ENCODE results near the gene NUDT13. TPM values are rescaled to one million over a fixed set of nuclear protein-coding genes. Genes with fewer than 3 reads are reported as not detected.

NUDT13 gene
- total and polyA plus RNA-seq, 2 of the 4 experiments (the other 2 are of a cell fraction) = 0.90 to 1.7 TPM

GRCh38 chr10:73159038-73159648, 48.9 kb downstream of the NUDT13 start:
- Histone ChIP-seq H2AK9ac (replicated peaks; ENCODE audit: low read depth, low read length, poor library complexity) (no peak overlapping the region), H3K79me1 (ENCODE audit: low read depth in 1 of 2, low read length in 2 of 2) (peaks cover 18 to 25% of the 10 kb centered on the region in 2 experiments), H2AK5ac (ENCODE audit: low read depth, low read length) (no peak overlapping the region), H4K20me1 (ENCODE audit: insufficient read depth, low read length) (peaks cover 10% of the 10 kb centered on the region; the same call in 1 of the 2 replicates), H3K4me2 (ENCODE audit: low read depth, low read length) (no peak overlapping the region), H2BK5ac (ENCODE audit: low read depth, low read length, poor library complexity, severe bottlenecking) (no peak overlapping the region), H3K4ac (ENCODE audit: low read depth, low read length) (no peak overlapping the region), H2BK15ac (ENCODE audit: low read depth, low read length) (no peak overlapping the region), H2AFZ (replicated peaks; ENCODE audit: low read length, poor library complexity) (no peak overlapping the region), H3K18ac (ENCODE audit: low read depth, low read length) (no peak overlapping the region), H4K5ac (ENCODE audit: low read depth, low read length) (no peak overlapping the region), H3K27me3 (ENCODE audit: control insufficient read depth, insufficient read depth, low read length) (no peaks in the 10 kb centered on the region), H3K56ac (ENCODE audit: extremely low read depth, insufficient read depth, low read length) (no peak overlapping the region), H3K23ac (ENCODE audit: low read depth, low read length) (no peak overlapping the region), H2BK20ac (ENCODE audit: low read depth, low read length) (no peak overlapping the region), H4K91ac (ENCODE audit: insufficient read depth, low read depth, low read length) (no peak overlapping the region), H3K27ac (ENCODE audit: insufficient read depth, low read length) (no peak overlapping the region), H3K4me1 (ENCODE audit: control insufficient read depth, insufficient read depth, low read length) (no peaks in the 10 kb centered on the region), H3K4me3 (ENCODE audit: insufficient read depth, low read depth, low read length) (no peak overlapping the region), H3K36me3 (ENCODE audit: control insufficient read depth, insufficient read depth, low read length) (peaks cover 21% of the 10 kb centered on the region), H3K9ac (ENCODE audit: low read depth, low read length) (no peak overlapping the region), H2BK120ac (ENCODE audit: low read depth, low read length) (no peak overlapping the region), H3K9me1 (ENCODE audit: insufficient read depth, low read length) (no peaks in the 10 kb centered on the region), H3K14ac (replicated peaks; ENCODE audit: low read depth, low read length) (no peak overlapping the region), H3K9me3 (ENCODE audit: control insufficient read depth, insufficient read depth, low read length) (no peaks in the 10 kb centered on the region), H4K8ac (ENCODE audit: low read depth in 2 of 2, low read length in 2 of 2) (no peak overlapping the region)
- DNase-seq = peak; percentile 55
- CTCF ChIA-PET = interaction anchor here (0.6 to 1.5 kb wide), 6 partner anchors 9 to 272 kb away, joined by 3 to 11 read pairs (median 3); partner anchors contain the start of genes ECD, FAM149B1 and NUDT13
- POLR2A ChIA-PET (ENCODE audit: unreplicated experiment) = no interaction called here
- TF ChIP-seq FOS (IDR thresholded peaks at IDR 0.05; ENCODE audit: low read depth, low read length) = no peak
- TF ChIP-seq RAD21 (IDR thresholded peaks at IDR 0.05; ENCODE audit: low read length) = peak; percentile 63
- TF ChIP-seq SMC3 (IDR thresholded peaks at IDR 0.05; ENCODE audit: low read depth, low read length) = peak; percentile 54
- TF ChIP-seq CTCF (conservative IDR thresholded peaks at IDR 0.05; ENCODE audit: low read depth, low read length) = peak; percentile 76
- no TSS peak for BruUV-seq (replicated peaks)
- in situ Hi-C loops (cut with MboI; ENCODE audit: low sequenced_read_pairs) (no loop called here), intact Hi-C loops (cut with micrococcal nuclease) (loop anchor here (1.0 to 5.0 kb wide), 2 partner anchors 47 to 63 kb away; partner anchors contain the start of genes NUDT13 and P4HA1), dilution Hi-C loops (cut with HindIII; ENCODE audit: low sequenced_read_pairs, unreplicated experiment) (no loop called here)
- peak; percentile 80 for ATAC-seq (ENCODE audit: low read depth)
- no CpG with 5 or more reads among the region's 5 CpGs for WGBS, 2 experiments (ENCODE audit: extremely low coverage in 2 of 2, insufficient read length in 1 of 2)
